Measurements from ENCODE around the gene CLK3.

The CLK3 gene

GRCh38 chr15:74573987-74574386 is 41.6 kb upstream of the CLK3 start:
- Histone ChIP-seq H3K4me1 (ENCODE audit: low read length) (no peaks in the 10 kb centered on the region), H3K79me2 (ENCODE audit: low read length) (peaks cover 79% of the 10 kb centered on the region), H4K20me1 (ENCODE audit: insufficient read depth, low read length) (peaks cover 51% of the 10 kb centered on the region), H3K9ac (ENCODE audit: low read length) (no peak overlapping the region), H2AFZ (ENCODE audit: low read depth, low read length) (no peak overlapping the region), H3K4me3 (ENCODE audit: low read length) (no peak overlapping the region), H3K27me3 (ENCODE audit: low read depth, low read length) (no peaks in the 10 kb centered on the region), H3K36me3 (replicated peaks; ENCODE audit: low read depth, low read length) (peaks cover 79% of the 10 kb centered on the region), H3K9me3 (ENCODE audit: insufficient read depth, low read length) (no peaks in the 10 kb centered on the region), H3K4me2 (ENCODE audit: low read length) (no peak overlapping the region), H3K27ac (ENCODE audit: low read length) (no peak overlapping the region)
- TF ChIP-seq EZH2phosphoT487 (IDR thresholded peaks at IDR 0.05; ENCODE audit: low read depth): no peak
- no peak for TF ChIP-seq CTCF (IDR thresholded peaks at IDR 0.05; ENCODE audit: low read depth, low read length)

GRCh38 chr15:74578496-74578994 is 37.1 kb upstream of the CLK3 start:
- H3K9me3 ChIP-seq (ENCODE audit: insufficient read depth, low read length): no peaks in the 10 kb centered on the region
- no peaks in the 10 kb centered on the region for H3K4me1 ChIP-seq (ENCODE audit: low read length)
- H3K36me3 ChIP-seq (replicated peaks; ENCODE audit: low read depth, low read length): peaks cover 65% of the 10 kb centered on the region
- peaks cover 66% of the 10 kb centered on the region for H3K79me2 ChIP-seq (ENCODE audit: low read length)
- TF ChIP-seq EZH2phosphoT487 (IDR thresholded peaks at IDR 0.05; ENCODE audit: low read depth) (no peak), CTCF (IDR thresholded peaks at IDR 0.05; ENCODE audit: low read depth, low read length) (no peak)
- no peak overlapping the region for H2AFZ ChIP-seq (ENCODE audit: low read depth, low read length)
- H3K27me3 ChIP-seq (ENCODE audit: low read depth, low read length): no peaks in the 10 kb centered on the region
- no peak overlapping the region for H3K9ac ChIP-seq (ENCODE audit: low read length)
- no peak overlapping the region for H3K27ac ChIP-seq (ENCODE audit: low read length)
- peaks cover 33% of the 10 kb centered on the region for H4K20me1 ChIP-seq (ENCODE audit: insufficient read depth, low read length)
- no peak overlapping the region for H3K4me3 ChIP-seq (ENCODE audit: low read length)
- H3K4me2 ChIP-seq (ENCODE audit: low read length): no peak overlapping the region

- Histone ChIP-seq H3K36me3 (replicated peaks; ENCODE audit: low read depth, low read length) (peaks cover 67% of the 10 kb centered on the region), H2AFZ (ENCODE audit: low read depth, low read length) (no peak overlapping the region), H4K20me1 (ENCODE audit: insufficient read depth, low read length) (peaks cover 37% of the 10 kb centered on the region), H3K4me3 (ENCODE audit: low read length) (no peak overlapping the region), H3K4me1 (ENCODE audit: low read length) (no peaks in the 10 kb centered on the region), H3K79me2 (ENCODE audit: low read length) (peaks cover 68% of the 10 kb centered on the region), H3K9me3 (ENCODE audit: insufficient read depth, low read length) (no peaks in the 10 kb centered on the region), H3K27me3 (ENCODE audit: low read depth, low read length) (no peaks in the 10 kb centered on the region), H3K4me2 (ENCODE audit: low read length) (no peak overlapping the region), H3K9ac (ENCODE audit: low read length) (no peak overlapping the region), H3K27ac (ENCODE audit: low read length) (no peak overlapping the region)
- no peak for TF ChIP-seq CTCF (IDR thresholded peaks at IDR 0.05; ENCODE audit: low read depth, low read length)
- TF ChIP-seq EZH2phosphoT487 (IDR thresholded peaks at IDR 0.05; ENCODE audit: low read depth): no peak
Measured at GRCh38 chr15:74579001-74579400, 36.6 kb upstream of the CLK3 start.

GRCh38 chr15:74580538-74581350 is 34.9 kb upstream of the CLK3 start:
- Histone ChIP-seq H3K4me2 (ENCODE audit: low read length) (no peak overlapping the region), H3K9ac (ENCODE audit: low read length) (no peak overlapping the region), H3K4me3 (ENCODE audit: low read length) (no peak overlapping the region), H3K9me3 (ENCODE audit: insufficient read depth, low read length) (no peaks in the 10 kb centered on the region), H4K20me1 (ENCODE audit: insufficient read depth, low read length) (peaks cover 47% of the 10 kb centered on the region), H3K79me2 (ENCODE audit: low read length) (peaks cover 71% of the 10 kb centered on the region), H3K27ac (ENCODE audit: low read length) (no peak overlapping the region), H3K27me3 (ENCODE audit: low read depth, low read length) (no peaks in the 10 kb centered on the region), H2AFZ (ENCODE audit: low read depth, low read length) (no peak overlapping the region), H3K4me1 (ENCODE audit: low read length) (no peaks in the 10 kb centered on the region), H3K36me3 (replicated peaks; ENCODE audit: low read depth, low read length) (peaks cover 68% of the 10 kb centered on the region)
- no peak for TF ChIP-seq CTCF (IDR thresholded peaks at IDR 0.05; ENCODE audit: low read depth, low read length)
- TF ChIP-seq EZH2phosphoT487 (IDR thresholded peaks at IDR 0.05; ENCODE audit: low read depth): no peak
